NCI-H2081 (cell line): Measurements from ENCODE around the gene CACNA1D.
"Not testable (repeated sequence)": the region's sequence is repeated elsewhere in the genome, so short reads cannot be mapped to it uniquely, and the experiment has no call there.

Experiments
- DNase-seq, 2 experiments: peaks; one replicate each; lab custom pipeline; 2025; lab: John Stamatoyannopoulos, UW

CACNA1D gene

GRCh38 chr3:53616971-53617892 lies 122.8 kb downstream of the CACNA1D start:
- DNase-seq = peak in 1 of 2 experiments; percentile 5

GRCh38 chr3:53617893-53618523 lies 123.6 kb downstream of the CACNA1D start:
- DNase-seq = no peak

- no peak for DNase-seq
Measured at GRCh38 chr3:53618524-53618906, 124.1 kb downstream of the CACNA1D start.

- no peak for DNase-seq
Measured at GRCh38 chr3:53618936-53619335, 124.5 kb downstream of the CACNA1D start.

DNA sequence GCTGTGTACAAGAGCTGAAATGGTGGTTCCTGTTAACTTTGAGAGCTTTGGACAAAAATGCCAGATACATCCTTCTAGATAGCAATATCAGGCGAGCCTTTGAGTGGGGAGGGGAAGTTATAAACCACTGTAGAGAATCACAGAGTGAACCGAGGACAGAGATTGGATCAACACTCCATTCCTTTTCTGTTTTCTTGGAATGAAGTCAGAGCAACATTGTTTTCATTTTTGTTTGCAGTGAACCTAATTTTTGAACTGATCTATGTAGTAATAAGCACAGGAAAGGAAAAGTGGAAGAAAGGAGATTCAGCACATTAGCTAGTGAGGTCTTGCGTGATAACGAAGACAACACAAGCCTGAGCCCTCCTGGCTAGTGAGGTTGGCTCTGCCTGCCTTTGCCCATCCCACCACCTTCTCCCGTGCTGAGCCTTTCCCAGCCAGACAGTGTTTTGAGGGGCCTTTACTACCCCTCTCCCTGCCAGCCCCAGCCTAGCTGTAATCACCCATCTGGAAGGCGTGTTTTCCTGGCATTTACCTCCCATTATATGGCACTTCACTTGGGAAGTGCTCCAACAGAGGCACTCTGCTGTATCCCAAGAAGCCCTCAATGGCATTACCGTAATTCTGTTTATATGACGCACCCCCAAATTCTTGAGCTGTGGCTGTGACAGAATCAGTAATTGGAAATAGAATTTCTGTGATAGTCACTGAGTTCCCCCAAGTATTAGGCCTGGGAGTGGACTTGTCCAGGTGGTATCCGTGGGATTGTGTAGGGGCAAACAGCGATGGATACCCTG lies 129.8 kb downstream of the CACNA1D start:
- DNase-seq = no peak

DNA sequence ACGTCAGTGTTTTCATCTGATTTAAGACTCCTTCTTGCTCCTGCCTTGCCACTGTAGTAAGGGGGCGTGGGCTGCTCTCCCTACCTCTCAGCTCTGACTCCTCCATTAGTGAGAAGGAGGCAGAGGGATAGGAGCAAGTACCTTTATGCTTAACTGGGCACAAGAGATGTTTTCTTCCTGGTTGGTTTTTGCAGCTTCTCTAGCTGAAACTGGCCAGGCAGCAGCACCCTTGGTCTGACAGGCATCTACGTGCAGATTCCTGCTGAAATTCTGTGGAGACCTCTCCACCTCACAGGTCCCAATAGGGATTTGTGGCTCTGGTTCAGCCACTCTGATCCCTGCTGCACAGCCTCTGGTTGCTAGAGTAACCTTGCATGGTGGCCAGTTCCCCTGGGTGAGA lies 132.5 kb downstream of the CACNA1D start:
- DNase-seq = no peak

DNA sequence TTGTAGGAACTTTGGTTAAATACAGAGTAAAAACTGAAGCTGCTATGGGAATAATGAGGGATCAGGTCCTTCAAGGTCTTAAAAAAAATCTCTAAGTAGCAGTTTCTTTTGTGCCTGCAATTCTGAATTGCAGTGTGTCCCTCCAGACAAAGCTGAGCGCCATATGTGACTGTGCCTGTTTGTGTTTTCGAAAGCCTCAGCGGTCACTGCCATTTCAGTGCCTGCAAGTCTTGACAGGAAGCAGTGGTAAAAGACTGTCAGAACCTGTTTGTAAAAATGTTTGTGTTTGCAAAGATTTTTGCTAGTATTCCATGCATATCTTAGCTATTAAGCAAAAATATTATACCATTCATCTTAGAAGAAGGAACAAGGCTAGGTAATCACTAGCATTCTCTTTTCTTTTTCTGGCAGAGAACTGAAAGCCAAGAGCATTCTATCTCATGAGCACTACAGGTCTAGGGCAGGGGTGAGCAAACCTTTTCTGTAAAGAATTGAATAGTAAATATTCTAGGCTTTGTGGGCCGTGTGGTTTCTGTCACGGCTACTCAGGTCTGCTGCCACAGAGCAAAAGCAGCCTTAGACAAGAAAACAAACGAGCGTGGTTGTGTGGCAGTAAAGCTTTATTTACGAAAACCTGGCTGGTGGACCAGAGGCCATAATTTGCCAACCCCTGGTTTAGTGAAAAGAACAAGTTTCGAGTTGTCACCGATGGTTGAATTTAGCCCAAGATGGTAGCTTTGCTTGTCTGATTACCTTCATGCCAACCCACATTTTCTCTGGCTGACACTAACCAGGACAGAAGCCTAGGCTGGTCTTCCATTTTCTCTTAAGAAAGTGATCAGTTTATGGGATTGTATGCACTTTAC lies 134.4 kb downstream of the CACNA1D start:
- DNase-seq = no peak

DNA sequence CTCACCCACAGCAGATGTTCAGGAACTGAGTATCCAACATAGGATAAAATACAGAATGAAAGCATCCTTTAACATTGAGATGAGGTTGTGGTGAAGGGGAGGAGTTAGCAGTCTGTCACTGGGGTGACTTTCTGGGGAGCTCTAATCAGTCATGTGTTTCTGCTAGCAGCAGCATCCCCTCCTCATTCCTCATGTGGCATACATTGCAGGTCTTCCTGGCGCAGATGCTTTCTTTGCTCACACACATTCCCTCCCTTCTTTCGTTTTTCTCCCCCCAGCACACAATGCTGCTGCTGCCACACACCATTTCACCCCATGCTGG lies 135.0 kb downstream of the CACNA1D start:
- no peak for DNase-seq

- DNase-seq = no peak
Measured at GRCh38 chr3:53630547-53630946, 136.1 kb downstream of the CACNA1D start.

GRCh38 chr3:53633197-53633787 lies 138.9 kb downstream of the CACNA1D start:
- DNase-seq = no peak

GRCh38 chr3:53635041-53635440 lies 140.6 kb downstream of the CACNA1D start:
- DNase-seq = no peak

GRCh38 chr3:53638806-53639205 lies 144.4 kb downstream of the CACNA1D start:
- not testable (repeated sequence) for DNase-seq

DNA sequence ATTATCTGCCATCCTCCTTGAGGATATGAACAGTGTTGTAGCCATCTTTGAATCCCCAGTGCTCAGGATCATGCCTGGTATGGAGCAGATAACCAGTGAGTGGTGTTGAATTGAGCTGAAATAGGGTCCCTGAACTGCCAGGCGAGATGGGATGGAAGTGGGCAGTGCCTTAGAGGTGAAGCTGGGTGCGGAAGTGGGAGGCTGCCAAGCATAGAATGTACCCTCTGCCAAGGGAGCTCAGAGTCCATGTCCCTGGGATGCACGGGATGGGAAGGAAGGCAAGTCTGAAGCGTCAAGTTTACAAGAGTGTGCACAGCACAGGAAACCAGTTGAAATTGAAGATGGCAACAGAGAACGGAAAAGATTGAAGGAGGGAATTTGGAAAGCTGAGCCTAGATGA lies 147.0 kb downstream of the CACNA1D start:
- DNase-seq = no peak

- DNase-seq = no peak
Measured at GRCh38 chr3:53642211-53642610, 147.8 kb downstream of the CACNA1D start.

DNA sequence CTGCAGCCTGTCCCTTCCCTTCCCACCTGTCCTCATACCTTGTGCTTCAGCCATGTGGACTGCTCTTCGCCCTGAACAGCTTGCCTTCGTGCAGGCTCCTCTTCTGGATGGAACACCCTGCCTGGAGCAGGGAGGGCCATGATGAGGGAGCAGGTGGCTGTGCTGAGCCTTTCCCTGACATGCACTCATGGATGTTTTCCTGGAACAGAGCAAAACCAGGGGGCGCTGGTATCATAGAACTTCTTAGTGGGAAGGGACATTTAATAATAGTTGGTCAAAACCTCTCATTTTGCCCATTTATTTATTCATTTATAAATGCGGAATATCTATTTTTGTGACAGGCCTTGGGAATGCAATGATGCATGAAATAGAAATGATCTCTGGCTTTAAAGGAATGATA lies 149.3 kb downstream of the CACNA1D start:
- no peak for DNase-seq

DNA sequence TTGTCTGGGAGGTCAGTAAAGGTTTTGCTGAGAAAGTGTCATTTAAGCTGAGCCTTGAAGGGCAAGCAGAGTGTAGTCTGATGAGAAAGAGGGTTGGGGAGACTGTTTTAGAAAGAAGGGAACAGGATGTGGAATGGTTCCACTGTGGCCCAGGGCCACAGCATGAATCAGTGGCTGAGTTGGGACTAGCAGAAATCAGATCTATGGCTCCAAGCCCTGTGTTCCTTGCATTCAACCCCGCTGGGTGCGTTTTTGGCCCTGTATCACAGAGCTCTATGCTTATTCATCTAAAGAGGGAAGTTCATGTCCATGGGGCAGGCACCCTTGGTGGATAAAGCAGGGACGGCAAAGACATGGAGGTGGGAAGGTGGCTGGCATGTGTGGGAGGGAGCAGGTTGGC lies 151.3 kb downstream of the CACNA1D start:
- no peak for DNase-seq

DNA sequence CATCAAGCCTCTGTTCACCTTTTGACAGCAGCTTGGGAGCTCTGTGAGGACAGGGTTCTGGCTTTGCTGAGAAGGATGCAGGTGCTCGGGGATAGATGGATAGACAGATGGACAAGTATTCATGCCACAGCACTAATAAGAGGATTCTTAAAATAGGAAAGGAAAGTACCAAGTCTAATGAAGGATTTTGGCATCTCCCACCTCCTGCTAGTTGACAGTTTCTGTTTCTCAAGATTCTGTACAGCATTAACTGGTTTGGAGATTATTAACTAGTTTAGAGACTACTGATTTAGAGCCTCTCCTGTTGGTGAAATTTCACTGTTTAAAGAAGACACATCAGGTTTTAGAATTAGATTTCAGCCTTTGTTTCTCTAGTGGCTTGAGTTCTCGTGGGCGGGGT lies 152.3 kb downstream of the CACNA1D start:
- DNase-seq = no peak

GRCh38 chr3:53649816-53650215 lies 155.4 kb downstream of the CACNA1D start:
- DNase-seq = no peak

GRCh38 chr3:53650424-53650823 lies 156.0 kb downstream of the CACNA1D start:
- DNase-seq = no peak

- DNase-seq = no peak
Measured at GRCh38 chr3:53650928-53651661, 156.7 kb downstream of the CACNA1D start.

DNA sequence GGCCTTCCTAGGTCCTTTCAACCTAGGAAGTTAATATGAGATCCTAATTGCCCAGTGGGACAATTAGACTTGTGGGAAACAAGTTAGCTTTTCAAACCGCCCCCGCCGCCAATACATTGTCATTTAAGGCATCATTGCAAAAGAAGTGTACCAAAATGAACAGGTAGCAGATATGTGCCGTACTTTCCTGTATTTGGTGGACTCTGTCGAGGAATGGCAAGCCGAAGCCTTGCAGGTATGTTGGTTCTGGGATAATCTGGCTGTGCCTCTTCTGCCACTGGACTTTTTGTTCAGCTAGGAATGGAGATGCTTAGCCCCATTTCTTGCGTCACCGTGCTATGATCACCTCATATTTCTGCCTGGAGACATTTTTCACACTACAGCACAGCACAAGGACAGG lies 157.5 kb downstream of the CACNA1D start:
- no peak for DNase-seq
